Chondrocyte (in vitro differentiated cells): ENCODE data around the gene PA2G4. TPM values are rescaled to one million over a fixed set of nuclear protein-coding genes. Genes with fewer than 3 reads are reported as not detected.
A peak's percentile ranks its signal among the peaks of the same experiment; 100 is the strongest.
"Not testable (repeated sequence)": the region's sequence is repeated elsewhere in the genome, so short reads cannot be mapped to it uniquely, and the experiment has no call there.

ENCODE experiments used
- DNase-seq: peaks from one replicate; pipeline ENCODE4 v3.0.0; 2021; ENCODE audit warnings: mixed read lengths, low spot score
- H3K27ac Mint-ChIP-seq: one replicate; pipeline ENCODE4 v1.8.0; 2021; ENCODE audit warnings: mild to moderate bottlenecking, moderate library complexity, mixed read lengths; ENCODE audit not compliant: unreplicated experiment
- H3K27me3 Mint-ChIP-seq: 2 replicates; pipeline ENCODE4 v1.8.0; 2021; ENCODE audit warnings: low read depth, mixed read lengths
- H3K36me3 Mint-ChIP-seq: 2 replicates; pipeline ENCODE4 v1.8.0; 2021; ENCODE audit warnings: low read depth, mixed read lengths
- H3K4me1 Mint-ChIP-seq: 2 replicates; pipeline ENCODE4 v1.8.0; 2021; ENCODE audit warnings: low read depth, mild to moderate bottlenecking, mixed read lengths
- H3K4me3 Mint-ChIP-seq: one replicate; pipeline ENCODE4 v1.8.0; 2021; ENCODE audit warnings: mild to moderate bottlenecking, moderate library complexity, mixed read lengths; ENCODE audit not compliant: unreplicated experiment
- H3K9me3 Mint-ChIP-seq: 2 replicates; pipeline ENCODE4 v1.8.0; 2021; ENCODE audit warnings: low read depth, mixed read lengths
- CTCF ChIP-seq: fragments of 200-600 bp; sonication (generic); IDR thresholded peaks from 2 replicates; pipeline ENCODE4 v1.5.0; 2021; ENCODE audit warnings: antibody characterized with exemption, mild to moderate bottlenecking, moderate library complexity
- long read RNA-seq: library from polyadenylated mRNA; stranded (forward); transcript quantifications from one replicate; pipeline ENCODE4 v2.0.0, GENCODE V29; 2021
- total RNA-seq: library from RNA; stranded (reverse); gene quantifications from 3 replicates; pipeline ENCODE4 v1.2.1, GENCODE V29; 2021

PA2G4 gene
- total RNA-seq = 59.8 to 87.1 TPM (median 65.1 TPM) in 3 replicates
- long read RNA-seq, transcript PA2G4-201 (13 exons, 2,577 nt) = major isoform, 79 of 89 reads
- long read RNA-seq, partial matches to known transcripts = 3 of 89 reads
- long read RNA-seq, other reads (novel, unspliced or antisense) = 7 of 89 reads

- Mint-ChIP-seq H3K36me3 (peaks cover 5% of the 10 kb centered on the region), H3K4me1 (peaks cover 27% of the 10 kb centered on the region), H3K4me3 (peak within 1 kb of the TSS; percentile 99), H3K27me3 (no peaks in the 10 kb centered on the region), H3K9me3 (no peaks in the 10 kb centered on the region), H3K27ac (peak within 1 kb of the TSS; percentile 94)
- no peak for TF ChIP-seq CTCF
- DNase-seq = peak; percentile 99
These were observed at the start of gene PA2G4 for GRCh38 chr12:56104109-56104814. Gene PA2G4, plus strand, starts transcription at chr12:56104559. Its CDS starts 179 bp downstream, at chr12:56104738.

- H3K4me3 Mint-ChIP-seq, H3K36me3 Mint-ChIP-seq, H3K27me3 Mint-ChIP-seq, DNase-seq, H3K9me3 Mint-ChIP-seq, H3K27ac Mint-ChIP-seq: not testable (repeated sequence)
- peaks cover 20% of the 10 kb centered on the region for H3K4me1 Mint-ChIP-seq
These were observed 44.4 kb upstream of the PA2G4 start for GRCh38 chr12:56059964-56060363.

GRCh38 chr12:56061982-56062381, 42.4 kb upstream of the PA2G4 start:
- Mint-ChIP-seq H3K9me3 (no peaks in the 10 kb centered on the region), H3K4me1 (peaks cover 16% of the 10 kb centered on the region), H3K4me3 (no peak overlapping the region), H3K27me3 (no peaks in the 10 kb centered on the region), H3K27ac (peak overlapping the region; percentile 59), H3K36me3 (no peaks in the 10 kb centered on the region)
- no peak for DNase-seq
- TF ChIP-seq CTCF = no peak

- no peaks in the 10 kb centered on the region for H3K9me3 Mint-ChIP-seq
- H3K27me3 Mint-ChIP-seq = no peaks in the 10 kb centered on the region
- H3K36me3 Mint-ChIP-seq = no peaks in the 10 kb centered on the region
- H3K4me3 Mint-ChIP-seq = no peak overlapping the region
- peak overlapping the region; percentile 77 for H3K27ac Mint-ChIP-seq
- no peak for TF ChIP-seq CTCF
- DNase-seq = no peak
- peaks cover 16% of the 10 kb centered on the region for H3K4me1 Mint-ChIP-seq
These were observed 41.4 kb upstream of the PA2G4 start for GRCh38 chr12:56062996-56063395.

GRCh38 chr12:56071648-56072047, 32.7 kb upstream of the PA2G4 start:
- DNase-seq = no peak
- TF ChIP-seq CTCF = no peak
- H3K4me1 Mint-ChIP-seq = no peaks in the 10 kb centered on the region
- no peaks in the 10 kb centered on the region for H3K27me3 Mint-ChIP-seq
- H3K36me3 Mint-ChIP-seq = no peaks in the 10 kb centered on the region
- H3K4me3 Mint-ChIP-seq = no peak overlapping the region
- no peaks in the 10 kb centered on the region for H3K9me3 Mint-ChIP-seq
- no peak overlapping the region for H3K27ac Mint-ChIP-seq

- no peak for DNase-seq
These were observed 30.0 kb upstream of the PA2G4 start for GRCh38 chr12:56074396-56074795.

GRCh38 chr12:56077966-56078365, 26.4 kb upstream of the PA2G4 start:
- H3K36me3 Mint-ChIP-seq, H3K9me3 Mint-ChIP-seq, H3K4me3 Mint-ChIP-seq, H3K27me3 Mint-ChIP-seq, H3K27ac Mint-ChIP-seq: not testable (repeated sequence)
- peaks cover 11% of the 10 kb centered on the region for H3K4me1 Mint-ChIP-seq
- DNase-seq = peak; percentile 1

More at GRCh38 chr12:56074396-56074795, 30.0 kb upstream of the PA2G4 start:
- H3K4me1 Mint-ChIP-seq = peaks cover 7% of the 10 kb centered on the region
- H3K9me3 Mint-ChIP-seq = no peaks in the 10 kb centered on the region
- no peak overlapping the region for H3K4me3 Mint-ChIP-seq
- no peak for TF ChIP-seq CTCF
- H3K27ac Mint-ChIP-seq = no peak overlapping the region
- H3K36me3 Mint-ChIP-seq = no peaks in the 10 kb centered on the region
- H3K27me3 Mint-ChIP-seq = no peaks in the 10 kb centered on the region
